Right renal cortex interstitium (tissue), 3 donors: ENCODE data around the gene P3H4. TPM values are rescaled to one million over a fixed set of nuclear protein-coding genes. Genes with fewer than 3 reads are reported as not detected.

Experiments used
- DNase-seq, 3 donors: peaks; one replicate each; pipeline ENCODE4 v3.0.0-alpha.2; 2013; ENCODE audit warnings: low read depth in 3 of 3, low spot score in 2 of 3
- polyA plus RNA-seq, 3 donors: library from polyadenylated mRNA; unstranded; fragments of 120-200 nt; gene quantifications; one replicate each; pipeline ENCODE4 v1.2.1, GENCODE V29; 2013; ENCODE audit not compliant: insufficient read length in 3 of 3

Gene P3H4
- polyA plus RNA-seq, 3 donors, result 32.8 to 40.6 (median 39.3) TPM

GRCh38 chr17:41773731-41774193 is 38.0 kb downstream of the P3H4 start:
- no peak for DNase-seq

GRCh38 chr17:41773190-41773588 is 38.6 kb downstream of the P3H4 start:
- peak in 1 of 3 donors; percentile 61 for DNase-seq

GRCh38 chr17:41772586-41773189 is 39.1 kb downstream of the P3H4 start:
- no peak for DNase-seq

- DNase-seq, result no peak
These were observed 39.5 kb downstream of the P3H4 start for GRCh38 chr17:41772218-41772585.

GRCh38 chr17:41771389-41772206 is 40.2 kb downstream of the P3H4 start:
- DNase-seq, result no peak

- no peak for DNase-seq
These were observed 41.8 kb downstream of the P3H4 start for GRCh38 chr17:41769985-41770384.

GRCh38 chr17:41769346-41769862 is 42.3 kb downstream of the P3H4 start:
- DNase-seq, result no peak

- no peak for DNase-seq
These were observed 43.0 kb downstream of the P3H4 start for GRCh38 chr17:41768682-41769288.

- no peak for DNase-seq
These were observed 44.3 kb downstream of the P3H4 start for GRCh38 chr17:41767324-41768042.

GRCh38 chr17:41766135-41766534 is 45.6 kb downstream of the P3H4 start:
- DNase-seq, result no peak

- no peak for DNase-seq
These were observed 48.4 kb downstream of the P3H4 start for GRCh38 chr17:41763327-41763726.

GRCh38 chr17:41762841-41763240 is 48.9 kb downstream of the P3H4 start:
- DNase-seq, result no peak

- DNase-seq, result no peak
These were observed 49.4 kb downstream of the P3H4 start for GRCh38 chr17:41762391-41762790.

- DNase-seq, result no peak
These were observed 50.9 kb downstream of the P3H4 start for GRCh38 chr17:41760878-41761277.

GRCh38 chr17:41758601-41759000 is 53.1 kb downstream of the P3H4 start:
- no peak for DNase-seq

- DNase-seq, result no peak
These were observed 57.7 kb downstream of the P3H4 start for GRCh38 chr17:41754066-41754465.

Other genes starting within 250 kb of the P3H4 start
- not detected for gene KRT9, start 239.9 kb downstream of the P3H4 start, polyA plus RNA-seq
- under 1 TPM; 0.28 to 0.55 (median 0.35) TPM for gene KRT14, start 225.1 kb downstream of the P3H4 start, polyA plus RNA-seq
- not detected for gene KRT16, start 199.2 kb downstream of the P3H4 start, polyA plus RNA-seq
- 1 to 10 TPM in 2 of 3 donors, under 1 TPM in 1; 0.98 to 1.6 (median 1.2) TPM for gene KRT17, start 187.4 kb downstream of the P3H4 start, polyA plus RNA-seq
- 100 to 1,000 TPM; 766 to 777 (median 774) TPM for gene EIF1, start 123.1 kb downstream of the P3H4 start, polyA plus RNA-seq
- gene GAST, start 99.6 kb downstream of the P3H4 start, polyA plus RNA-seq, result not detected
- gene HAP1, start 77.3 kb downstream of the P3H4 start, polyA plus RNA-seq, result 1 to 10 TPM in 1 of 3 donors, under 1 TPM in 2; 0.69 to 1.1 (median 0.98) TPM
- 100 to 1,000 TPM; 170 to 196 (median 178) TPM for gene JUP, start 25.2 kb downstream of the P3H4 start, polyA plus RNA-seq
- 100 to 1,000 TPM; 123 to 139 (median 125) TPM for gene FKBP10, start 1.1 kb upstream of the P3H4 start, polyA plus RNA-seq
- 100 to 1,000 TPM in 2 of 3 donors, 10 to 100 TPM in 1; 99.0 to 122 (median 108) TPM for gene NT5C3B, start 24.3 kb upstream of the P3H4 start, polyA plus RNA-seq
- under 1 TPM; 0.17 to 0.28 (median 0.24) TPM for gene KLHL10, start 25.9 kb upstream of the P3H4 start, polyA plus RNA-seq
- gene KLHL11, start 53.5 kb upstream of the P3H4 start, polyA plus RNA-seq, result 10 to 100 TPM in 1 of 3 donors, 1 to 10 TPM in 2; 8.2 to 10.5 (median 9.5) TPM
- gene ACLY, start 107.0 kb upstream of the P3H4 start, polyA plus RNA-seq, result 10 to 100 TPM; 80.8 to 94.8 (median 86.0) TPM
- gene ODAD4, start 118.7 kb upstream of the P3H4 start, polyA plus RNA-seq, result 1 to 10 TPM; 5.5 to 6.9 (median 6.5) TPM
- gene CNP, start 154.8 kb upstream of the P3H4 start, polyA plus RNA-seq, result 10 to 100 TPM; 58.1 to 62.3 (median 60.6) TPM
- 100 to 1,000 TPM; 150 to 173 (median 163) TPM for gene DNAJC7, start 205.5 kb upstream of the P3H4 start, polyA plus RNA-seq
- 10 to 100 TPM; 42.9 to 49.9 (median 49.0) TPM for gene NKIRAS2, start 208.1 kb upstream of the P3H4 start, polyA plus RNA-seq
- 1 to 10 TPM; 3.1 to 3.2 (median 3.2) TPM for gene C17orf113, start 238.7 kb upstream of the P3H4 start, polyA plus RNA-seq